GM12872 (cell line): ENCODE results near the gene FN1.

ENCODE experiments used
- TF ChIP-seq, protein P1 (sequence below): IDR thresholded peaks from 3 replicates; pipeline ENCODE4 v1.5.1; 2011; ENCODE audit warnings: low read depth, mild to moderate bottlenecking, low read length, moderate library complexity; ENCODE audit not compliant: insufficient read depth

The FN1 gene

DNA sequence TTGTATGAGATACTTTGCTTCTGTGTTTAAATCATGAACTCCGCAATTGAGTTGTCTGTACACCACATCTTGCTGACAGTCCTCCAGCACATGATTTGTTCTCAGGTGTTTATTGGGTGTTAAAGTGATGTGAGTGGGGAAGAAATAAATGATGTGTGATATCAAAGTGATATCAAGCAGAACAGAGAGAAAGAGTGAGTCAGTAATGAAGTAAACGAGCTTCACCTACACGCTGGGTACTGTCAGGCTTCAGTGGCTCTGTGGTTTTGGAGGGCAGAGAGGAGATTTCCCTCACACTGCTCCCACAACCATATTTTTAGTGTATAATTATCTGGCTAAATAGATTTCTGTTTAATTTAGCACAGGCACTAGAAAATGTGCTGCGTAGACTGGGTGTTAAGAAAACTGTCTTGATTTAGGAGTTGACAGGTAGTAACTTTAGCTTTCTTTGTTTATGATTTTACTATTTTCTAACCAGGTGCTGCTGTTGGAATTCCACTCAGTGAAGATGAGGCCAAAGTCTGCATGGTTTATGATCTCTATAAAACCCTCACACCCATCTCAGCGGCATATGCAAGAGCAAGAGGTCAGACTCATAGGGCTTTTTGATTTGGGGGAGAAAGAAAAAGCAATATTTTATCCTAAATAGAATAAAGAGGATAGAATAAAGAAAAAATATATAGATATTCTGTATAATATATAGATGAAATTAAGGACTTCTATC lies 102.8 kb downstream of the FN1 start:
- TF ChIP-seq, protein P1, sequence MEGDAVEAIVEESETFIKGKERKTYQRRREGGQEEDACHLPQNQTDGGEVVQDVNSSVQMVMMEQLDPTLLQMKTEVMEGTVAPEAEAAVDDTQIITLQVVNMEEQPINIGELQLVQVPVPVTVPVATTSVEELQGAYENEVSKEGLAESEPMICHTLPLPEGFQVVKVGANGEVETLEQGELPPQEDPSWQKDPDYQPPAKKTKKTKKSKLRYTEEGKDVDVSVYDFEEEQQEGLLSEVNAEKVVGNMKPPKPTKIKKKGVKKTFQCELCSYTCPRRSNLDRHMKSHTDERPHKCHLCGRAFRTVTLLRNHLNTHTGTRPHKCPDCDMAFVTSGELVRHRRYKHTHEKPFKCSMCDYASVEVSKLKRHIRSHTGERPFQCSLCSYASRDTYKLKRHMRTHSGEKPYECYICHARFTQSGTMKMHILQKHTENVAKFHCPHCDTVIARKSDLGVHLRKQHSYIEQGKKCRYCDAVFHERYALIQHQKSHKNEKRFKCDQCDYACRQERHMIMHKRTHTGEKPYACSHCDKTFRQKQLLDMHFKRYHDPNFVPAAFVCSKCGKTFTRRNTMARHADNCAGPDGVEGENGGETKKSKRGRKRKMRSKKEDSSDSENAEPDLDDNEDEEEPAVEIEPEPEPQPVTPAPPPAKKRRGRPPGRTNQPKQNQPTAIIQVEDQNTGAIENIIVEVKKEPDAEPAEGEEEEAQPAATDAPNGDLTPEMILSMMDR, result no peak

DNA sequence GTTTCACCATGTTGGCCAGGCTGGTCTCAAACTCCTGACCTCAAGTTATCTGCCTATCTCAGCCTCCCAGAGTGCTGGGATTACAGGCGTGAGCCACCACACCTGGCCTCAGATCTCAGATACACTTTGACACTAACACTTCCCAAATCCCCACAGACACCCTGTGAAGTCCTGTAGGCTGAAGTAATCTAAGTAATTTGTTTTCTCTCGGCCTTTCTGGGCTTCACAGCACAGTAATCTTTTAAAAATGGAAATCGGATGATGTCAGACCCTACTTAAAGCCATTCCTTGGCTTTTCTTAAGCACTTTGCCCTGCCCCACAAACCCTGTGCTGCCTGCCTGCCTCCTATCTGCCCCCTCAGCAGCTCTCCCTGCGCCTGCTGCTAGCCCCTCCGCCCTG lies 107.8 kb downstream of the FN1 start:
- TF ChIP-seq, protein P1, result no peak

DNA sequence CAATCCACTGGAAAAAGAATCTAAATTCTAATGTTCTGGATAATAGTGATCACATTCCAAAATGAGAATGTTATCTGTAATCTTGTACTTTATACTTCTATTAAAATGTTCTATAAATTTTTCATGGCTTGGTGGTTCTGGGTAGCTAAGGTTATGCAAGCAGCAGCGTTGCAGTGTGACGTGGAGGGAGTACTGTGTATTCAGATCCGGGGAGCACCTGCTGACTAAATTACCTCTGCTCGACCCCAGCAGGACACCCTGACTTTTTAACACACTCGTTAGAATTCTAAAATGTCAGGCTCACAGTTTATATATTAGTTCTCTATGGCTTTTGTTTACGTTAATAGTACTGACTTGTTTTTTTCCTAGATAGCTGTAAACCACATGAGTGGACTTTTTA lies 111.1 kb downstream of the FN1 start:
- TF ChIP-seq, protein P1, result no peak

DNA sequence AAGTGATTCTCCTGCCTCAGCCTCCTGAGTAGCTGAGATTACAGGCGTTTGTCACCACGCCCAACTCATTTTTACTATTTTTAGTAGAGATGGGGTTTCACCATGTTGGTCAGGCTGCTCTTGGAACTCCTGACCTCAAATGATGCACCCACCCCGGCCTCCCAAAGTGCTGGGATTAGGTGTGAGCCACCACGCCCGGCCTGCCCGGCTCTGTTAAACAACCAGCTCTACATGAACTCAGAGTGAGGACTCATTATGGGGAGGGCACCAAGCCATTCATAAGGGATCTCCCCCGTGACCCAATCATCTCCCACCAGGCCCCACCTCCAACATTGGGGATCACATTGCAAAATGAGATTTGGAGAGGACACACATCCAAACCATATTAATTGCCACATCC lies 115.2 kb downstream of the FN1 start:
- TF ChIP-seq, protein P1, result no peak

DNA sequence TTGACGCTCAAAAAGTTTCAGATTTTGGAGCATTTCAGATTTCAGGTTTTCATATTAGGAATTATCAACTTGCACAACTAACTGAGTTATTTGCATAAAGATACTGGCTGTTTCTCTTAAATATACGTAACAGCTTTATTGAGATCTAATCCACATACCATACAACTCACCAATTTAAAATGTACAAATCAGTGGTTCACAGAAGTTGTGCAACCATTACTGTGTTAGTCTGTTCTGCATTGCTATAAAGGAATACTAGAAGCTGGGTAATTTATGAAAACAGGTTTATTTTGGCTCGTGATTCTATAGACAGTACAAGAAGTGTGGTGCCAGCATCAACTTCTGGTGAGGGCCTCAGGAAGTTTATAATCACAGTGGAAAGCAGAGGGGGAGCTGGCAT lies 115.8 kb downstream of the FN1 start:
- TF ChIP-seq, protein P1, result no peak

DNA sequence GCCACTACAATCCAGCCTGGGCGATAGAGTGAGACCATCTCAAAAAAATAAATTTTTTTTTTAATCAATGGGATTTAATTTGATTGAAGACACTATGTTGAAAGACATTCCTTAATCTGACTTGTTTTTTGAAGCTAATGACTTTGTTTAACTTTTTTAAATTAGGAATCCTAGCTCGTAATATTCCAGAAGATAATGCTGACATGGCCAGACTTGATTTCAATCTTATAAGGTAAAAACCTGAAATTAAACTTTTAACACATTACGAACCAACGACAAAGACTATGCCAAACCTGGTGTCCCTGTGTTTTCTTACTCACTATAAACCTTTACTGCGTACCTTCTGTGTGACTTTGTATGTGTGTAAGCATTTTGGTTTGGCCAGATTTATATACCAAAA lies 116.4 kb downstream of the FN1 start:
- TF ChIP-seq, protein P1, result no peak

DNA sequence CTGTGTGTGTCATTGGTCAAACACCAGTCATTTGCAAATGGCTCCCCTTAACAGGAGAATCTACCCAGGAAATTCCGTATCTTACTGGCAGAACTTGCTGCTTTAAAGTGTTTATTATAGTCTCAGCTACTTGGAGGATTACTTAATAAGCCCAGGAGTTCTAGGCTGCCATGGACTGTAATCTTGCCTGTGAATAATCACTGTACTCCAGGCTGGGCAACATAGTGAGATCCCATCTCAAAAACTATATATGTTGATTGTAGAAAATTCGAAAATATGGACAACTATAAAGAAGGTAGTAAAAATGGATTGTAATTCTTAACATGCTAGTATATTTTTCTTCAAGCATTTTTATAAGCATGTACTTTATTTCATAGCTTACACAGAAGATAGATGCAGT lies 119.5 kb downstream of the FN1 start:
- TF ChIP-seq, protein P1, result no peak

DNA sequence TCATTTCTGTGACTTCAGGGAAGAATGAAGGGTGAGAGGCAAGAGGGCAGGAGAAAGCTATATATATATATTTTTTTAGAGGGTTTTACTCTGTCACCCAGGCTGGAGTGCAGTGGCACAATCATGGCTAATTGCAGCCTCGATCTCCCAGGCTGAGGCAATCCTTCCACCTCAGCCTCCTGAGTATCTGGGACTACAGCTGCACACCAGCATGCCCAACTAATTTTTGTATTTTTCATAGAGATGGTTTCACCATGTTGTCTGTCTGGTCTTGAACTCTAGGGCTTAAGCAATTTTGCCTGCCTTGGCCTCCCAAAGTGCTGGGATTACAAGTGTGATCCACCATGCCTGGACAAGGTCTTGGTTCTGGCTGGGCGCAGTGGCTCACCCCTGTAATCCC lies 120.6 kb downstream of the FN1 start:
- TF ChIP-seq, protein P1, result no peak
